Stimulated activated CD8-positive, alpha-beta memory T cell treated with anti-CD3 and anti-CD28 coated beads, Interleukin-4, amount 100 ng/mL, for 1 hour (primary cell): Measurements from ENCODE around the gene RTN4R.
A peak's percentile ranks its signal among the peaks of the same experiment; 100 is the strongest.
"Not testable (repeated sequence)": the region's sequence is repeated elsewhere in the genome, so short reads cannot be mapped to it uniquely, and the experiment has no call there.

ENCODE experiments used
- DNase-seq, 2 donors: peaks; one replicate each; pipeline ENCODE4 v3.0.0-alpha.2; 2020; ENCODE audit warnings: low read depth in 2 of 2, low spot score in 1 of 2

The RTN4R gene

DNA sequence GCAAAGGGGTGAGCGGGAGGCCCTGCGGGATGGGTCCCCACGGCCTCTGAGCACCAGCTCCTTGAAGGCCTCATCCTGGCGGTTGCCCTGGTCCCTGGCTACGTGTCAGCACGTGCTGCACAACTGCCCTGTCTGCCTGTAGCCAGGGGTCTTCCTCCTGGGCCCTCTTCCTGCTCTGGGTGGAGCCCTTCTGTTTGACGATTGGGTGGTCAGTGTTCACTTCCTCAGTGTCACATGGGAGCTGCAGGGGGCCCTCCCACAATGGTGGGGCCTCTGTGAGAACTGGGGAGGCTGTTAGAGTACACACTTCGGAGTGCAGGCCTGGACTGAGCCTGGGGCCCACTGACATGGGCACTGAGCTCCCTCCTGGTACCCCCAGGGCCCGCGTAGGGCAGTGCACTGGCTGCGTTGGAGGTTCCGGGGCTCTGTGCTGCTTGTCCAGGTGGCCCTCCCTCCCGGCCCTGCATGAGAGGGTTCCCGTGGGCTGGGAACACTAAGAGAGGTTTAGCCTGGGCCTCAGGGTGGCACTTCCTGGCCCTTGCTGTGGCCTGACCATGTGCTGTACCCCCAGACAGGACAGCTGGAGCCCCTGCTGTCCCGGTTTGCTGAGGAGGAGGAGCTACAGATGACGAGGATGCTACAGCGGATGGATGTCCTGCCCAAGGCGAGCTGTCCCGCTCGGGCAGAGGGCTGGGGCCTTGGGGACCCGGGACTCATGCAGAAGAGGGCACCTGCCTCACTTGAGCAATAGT is 38.0 kb upstream of the RTN4R start:
- no peak for DNase-seq

DNA sequence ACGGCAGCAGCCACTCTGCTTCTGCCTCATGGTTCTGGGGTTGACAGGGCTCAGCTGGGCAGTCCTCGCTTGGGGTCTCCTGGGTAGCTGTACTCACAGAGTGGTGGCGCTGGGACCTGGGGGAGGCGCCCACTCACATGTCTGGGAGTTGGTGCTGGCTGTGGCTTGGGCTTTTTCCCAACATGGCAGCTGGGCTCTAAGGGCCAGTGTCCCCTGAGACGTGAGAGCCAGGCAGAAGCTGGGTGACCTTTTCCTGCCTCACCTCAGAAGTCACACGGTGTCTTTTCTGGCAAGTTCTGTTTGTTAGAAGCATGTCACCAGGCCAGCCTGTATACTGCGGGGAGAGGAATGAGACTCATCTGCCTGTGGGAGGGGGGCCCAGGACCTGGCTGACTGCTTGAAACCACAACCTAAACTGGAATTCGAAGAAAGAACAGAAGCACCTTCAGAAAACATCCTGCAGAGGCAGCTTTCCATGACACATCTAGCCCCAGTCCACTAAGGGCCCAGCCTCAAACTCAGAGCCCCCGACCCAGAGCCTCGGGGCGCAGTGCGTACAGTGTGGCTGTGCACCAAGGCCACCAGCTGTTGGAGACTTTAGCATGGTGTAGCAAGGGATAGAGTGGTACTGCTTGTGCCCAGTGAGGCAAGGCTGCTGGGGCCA is 37.2 kb upstream of the RTN4R start:
- DNase-seq = not testable (repeated sequence)

DNA sequence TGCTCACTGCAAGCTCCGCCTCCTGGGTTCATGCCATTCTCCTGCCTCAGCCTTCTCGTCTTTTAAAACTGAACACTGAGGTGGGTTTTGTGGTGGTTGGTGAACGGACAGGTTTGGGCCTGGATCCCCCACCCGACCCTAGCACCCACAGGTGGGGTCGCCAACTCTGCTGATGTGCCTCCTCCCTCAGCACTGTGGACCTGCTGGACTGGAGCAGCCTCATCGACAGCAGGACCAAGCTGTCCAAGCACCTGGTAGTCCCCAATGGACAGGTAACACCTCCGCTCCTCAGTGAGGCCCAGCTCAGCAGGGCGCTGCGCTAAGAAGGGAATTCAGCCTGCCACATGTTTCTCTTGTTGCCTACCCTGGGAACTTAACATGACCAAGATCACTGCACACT is 36.5 kb upstream of the RTN4R start:
- no peak for DNase-seq

DNA sequence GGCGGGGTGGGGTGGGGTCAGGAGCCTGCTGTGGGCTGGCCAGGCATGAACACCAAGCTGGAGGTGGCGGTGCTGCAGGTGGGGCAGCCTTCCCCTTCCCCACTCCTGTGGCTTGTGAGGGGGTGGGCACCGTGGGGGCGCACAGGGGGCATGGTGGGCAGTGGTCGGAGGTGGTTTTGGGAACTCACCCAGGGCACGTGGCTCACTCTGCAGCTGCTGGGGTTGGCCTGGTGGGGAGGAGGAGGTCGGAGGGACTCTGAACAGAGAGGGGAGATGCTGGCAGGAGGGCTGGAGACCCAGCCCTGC is 35.1 kb upstream of the RTN4R start:
- not testable (repeated sequence) for DNase-seq

DNA sequence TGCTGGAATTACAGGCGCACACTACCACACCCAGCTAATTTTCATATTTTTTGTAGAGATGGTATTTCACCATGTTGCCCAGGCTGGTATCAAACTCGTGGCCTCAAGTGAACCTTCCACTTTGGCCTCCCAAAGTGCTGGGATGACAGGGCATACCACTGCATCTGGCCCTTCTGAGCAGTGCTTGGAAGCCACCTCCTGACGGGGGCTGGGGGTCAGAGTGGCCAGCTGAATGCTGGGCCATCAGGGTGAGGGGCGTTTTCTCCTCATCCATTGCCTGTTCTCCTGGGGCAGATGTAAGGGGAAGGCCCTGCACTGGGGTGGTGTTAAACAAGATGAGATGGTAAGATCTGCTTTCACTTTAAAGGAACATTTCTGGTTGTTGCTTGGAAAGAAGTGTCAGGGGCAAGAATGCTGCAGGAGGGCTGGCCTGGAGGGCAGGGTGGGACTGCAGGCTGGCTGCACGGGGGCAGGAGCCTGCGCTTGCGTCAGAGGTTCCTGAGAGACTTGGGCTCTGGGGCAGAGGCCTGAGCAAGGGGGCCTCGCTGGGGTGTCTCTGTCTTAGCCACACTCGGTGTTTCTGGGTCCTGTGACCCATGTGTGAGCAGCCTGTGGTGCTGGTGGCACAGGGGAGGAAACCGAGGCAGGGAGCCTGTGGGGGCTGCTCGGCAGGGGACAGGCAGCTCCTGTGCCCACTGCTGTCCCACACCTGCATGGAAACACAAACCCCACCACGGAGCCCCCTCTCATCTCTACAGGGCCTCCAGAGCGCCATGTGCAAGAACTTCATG is 34.5 kb upstream of the RTN4R start:
- no peak for DNase-seq

DNA sequence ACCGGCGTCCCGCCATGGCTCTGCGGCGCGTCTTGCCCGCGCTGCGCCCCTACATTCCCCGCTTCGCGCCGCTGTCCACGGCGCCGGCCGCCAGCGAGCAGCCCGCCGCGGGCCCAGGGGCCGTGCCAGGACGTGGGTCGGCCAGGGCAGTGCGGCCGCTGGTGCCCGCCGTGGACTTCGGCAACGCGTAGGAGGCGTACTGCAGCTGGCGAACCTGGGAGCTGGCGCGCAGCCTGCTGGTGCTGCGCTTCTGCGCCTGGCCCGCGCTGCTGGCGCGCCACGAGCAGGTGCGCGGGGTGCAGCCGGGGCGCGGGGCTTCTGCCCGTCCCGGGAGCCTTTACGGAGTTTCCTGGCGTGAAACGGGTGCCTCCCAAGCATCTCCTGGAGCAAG is 31.6 kb upstream of the RTN4R start:
- no peak for DNase-seq

DNA sequence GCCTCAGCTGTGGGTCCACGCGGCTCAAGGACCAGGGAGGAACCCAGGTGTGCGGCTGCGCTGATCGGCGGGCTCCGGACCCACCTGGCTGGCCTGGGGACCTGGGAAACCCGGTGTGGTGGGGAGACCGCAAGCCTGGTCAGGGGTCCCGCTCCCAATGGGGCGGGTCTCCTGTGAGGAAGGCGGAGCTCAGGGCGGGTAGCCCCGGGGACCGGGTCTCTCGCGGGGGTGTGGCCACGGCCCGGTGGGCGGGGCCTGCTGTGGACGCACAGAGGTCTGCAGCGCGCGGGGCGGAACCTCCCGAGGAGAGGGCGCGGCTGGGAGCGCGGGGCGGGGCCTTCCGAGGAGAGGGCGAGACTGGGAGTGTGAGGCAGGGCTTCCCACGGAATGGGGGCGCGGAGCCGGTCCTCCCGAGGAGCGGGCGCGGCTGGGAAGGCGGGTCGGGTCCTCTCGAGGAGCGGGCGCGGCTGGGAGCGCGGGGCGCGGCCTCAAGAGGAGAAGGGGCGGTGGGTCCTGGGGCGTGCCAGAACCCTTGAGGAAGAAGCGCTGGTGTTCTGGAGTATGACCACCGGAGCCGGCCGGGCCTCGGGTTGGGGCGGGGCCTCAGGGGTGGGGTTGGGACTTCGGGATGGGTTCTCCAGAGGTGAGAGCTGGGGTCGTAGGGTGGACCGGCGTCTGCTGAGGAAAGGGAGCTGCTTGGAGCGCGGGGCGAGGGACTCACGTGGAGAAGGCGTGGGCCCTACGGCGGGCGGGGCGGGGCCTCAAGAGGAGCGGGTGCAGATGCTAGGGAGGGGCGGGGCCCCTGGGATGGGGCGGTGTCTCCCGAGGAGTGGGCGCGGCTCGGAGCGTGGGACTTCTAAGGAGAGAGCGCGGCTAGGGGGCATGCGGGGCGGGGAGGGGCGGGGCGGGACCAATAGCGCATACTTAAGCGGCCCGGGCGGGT is 31.0 kb upstream of the RTN4R start:
- peak; percentile 60 to 84 for DNase-seq

DNA sequence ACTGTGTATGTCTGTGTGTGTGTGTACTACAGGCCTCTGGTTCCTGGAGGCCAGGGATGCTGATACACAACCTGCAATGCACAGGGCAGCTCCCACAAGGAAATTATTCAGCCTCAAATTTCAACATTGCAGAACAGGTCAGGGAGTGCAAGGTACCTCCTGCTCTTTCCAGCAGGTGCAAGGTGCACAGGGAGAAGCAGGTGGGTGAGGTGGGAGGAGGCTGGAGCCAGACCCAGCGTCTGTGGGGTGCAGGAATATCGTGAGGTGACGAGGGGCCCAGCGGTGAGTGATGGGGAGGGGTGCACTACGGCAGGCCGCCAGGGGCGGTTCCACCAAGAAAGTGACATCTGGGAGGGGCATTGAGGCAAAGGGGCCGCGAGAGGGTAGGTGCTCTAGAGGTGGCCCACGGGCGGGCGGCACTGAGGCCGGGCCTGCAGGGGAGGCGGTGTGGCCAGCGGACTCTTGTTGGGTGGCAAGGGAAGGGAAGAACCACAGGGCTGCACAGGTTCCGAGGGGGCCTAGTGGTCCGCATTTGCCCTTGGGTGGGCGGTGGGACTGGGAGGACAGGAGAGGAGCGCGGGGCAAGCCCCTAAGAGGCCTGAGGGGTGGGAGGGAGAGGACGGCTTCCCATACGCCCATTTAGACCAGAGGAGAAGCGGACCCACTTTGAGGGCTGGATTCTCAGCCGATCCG is 30.1 kb upstream of the RTN4R start:
- DNase-seq = no peak

DNA sequence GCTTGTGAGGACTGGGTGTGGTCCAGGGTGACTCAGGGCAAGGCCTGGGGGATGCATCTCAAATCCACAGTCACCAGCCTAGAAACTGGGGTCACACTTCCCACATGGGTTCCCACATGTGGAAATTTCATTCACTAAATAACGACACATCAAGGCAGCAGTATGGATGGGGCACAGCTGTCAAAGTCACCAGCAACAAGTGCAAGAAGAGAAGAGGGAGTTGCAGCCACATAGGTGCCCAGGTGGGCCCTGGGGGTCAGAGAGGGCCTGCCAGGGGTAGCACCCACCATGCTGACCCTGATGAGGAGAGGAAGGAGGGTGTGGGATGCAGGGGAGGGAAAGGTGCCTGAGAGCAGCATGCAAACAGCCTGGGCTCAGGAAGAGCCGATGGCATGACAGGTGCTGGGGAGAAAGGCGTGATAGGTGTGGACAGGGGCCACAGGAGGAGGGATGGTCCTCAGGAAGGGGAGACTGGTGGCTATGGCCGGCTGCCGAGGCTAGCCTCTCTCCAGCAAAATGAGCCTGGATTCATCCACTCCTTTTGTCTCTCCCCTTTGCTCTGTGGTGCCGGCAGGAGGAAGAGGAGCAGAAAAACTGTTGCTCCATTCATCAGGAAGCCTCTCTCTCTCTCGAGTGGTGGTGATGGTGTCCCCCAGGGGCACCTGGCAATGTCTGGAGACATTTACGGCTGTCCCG is 29.4 kb upstream of the RTN4R start:
- DNase-seq = no peak

DNA sequence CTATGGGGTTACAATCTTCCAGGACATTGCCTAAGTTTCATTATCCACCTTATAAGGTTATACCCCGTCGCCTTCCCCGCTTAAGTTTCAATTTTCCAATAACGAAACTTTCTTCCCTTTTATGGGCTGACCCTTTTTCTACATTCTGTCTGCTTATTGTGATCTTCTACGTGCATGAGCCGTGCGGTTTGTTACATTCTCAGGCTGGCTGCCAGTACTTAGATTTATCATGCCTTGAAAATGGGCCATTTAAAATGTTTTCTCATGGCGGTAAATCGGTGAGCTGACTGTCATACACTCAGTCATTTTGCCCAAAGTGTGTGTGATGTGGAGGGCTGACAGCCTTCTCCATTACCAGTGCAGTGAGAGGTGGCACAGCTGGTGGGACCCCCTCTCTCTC is 28.5 kb upstream of the RTN4R start:
- DNase-seq = no peak

DNA sequence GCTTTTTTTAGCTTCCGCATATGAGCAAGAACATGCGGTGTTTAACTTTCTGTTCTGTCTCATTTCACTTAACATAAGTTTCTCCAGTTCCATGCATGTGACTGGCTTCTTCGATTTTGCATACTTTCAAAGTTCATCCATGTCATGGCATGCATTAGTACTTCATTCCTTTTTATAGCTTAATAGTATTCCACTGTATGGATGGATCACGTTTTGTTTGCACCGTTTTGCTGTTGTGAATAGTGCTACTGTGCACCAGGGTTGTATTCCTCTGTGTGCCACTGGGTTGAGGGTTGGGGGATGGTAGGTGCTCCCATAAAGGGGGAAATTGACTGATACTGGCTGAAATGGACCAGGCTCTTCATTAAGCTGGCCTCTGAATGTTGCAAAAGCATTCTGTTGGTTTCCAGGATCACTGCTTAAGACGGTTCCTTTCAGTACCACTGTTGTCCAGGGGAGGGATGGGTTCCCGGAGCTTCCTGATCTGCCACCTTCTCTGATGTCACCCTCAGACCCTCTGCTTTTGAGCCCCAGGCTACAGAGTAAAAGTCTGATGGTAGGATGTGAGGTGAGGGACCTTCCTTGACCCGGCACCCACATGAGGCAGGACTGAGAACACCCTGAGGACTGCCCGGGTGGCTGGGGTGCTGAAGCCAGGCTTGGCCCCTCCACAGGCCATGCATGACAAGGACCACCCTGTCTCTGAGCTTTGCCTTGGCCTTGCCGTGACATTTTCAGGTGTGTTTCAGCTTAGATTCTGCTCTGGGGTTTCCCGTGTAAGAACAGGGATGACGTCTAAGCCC is 27.3 kb upstream of the RTN4R start:
- DNase-seq = no peak

DNA sequence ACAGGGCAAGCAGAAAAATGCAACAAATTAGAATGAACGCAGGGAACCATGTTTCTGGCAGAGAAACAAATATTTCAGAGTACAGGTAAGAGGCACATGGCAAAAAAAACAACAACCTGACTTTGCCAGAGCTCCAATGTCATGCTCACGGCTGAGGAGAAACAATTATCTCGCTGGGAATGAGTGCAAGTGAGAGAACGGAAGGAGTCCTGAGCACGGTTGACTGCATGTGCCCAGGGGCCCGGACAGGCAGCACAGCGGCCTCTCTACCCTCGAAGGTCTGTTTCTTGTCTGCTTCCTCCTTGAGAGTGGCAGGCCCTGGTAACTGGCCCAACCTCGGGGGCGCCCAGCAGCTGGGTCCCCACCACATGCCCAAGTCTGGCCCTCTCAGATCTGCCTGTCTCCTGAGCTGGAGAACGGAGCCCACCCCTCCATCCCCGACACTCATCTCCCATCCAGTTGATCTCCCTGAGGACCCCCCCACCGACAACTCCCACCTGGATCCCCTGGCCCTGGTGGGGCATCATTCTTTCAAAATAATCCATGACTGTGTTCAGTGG is 24.6 kb upstream of the RTN4R start:
- no peak for DNase-seq

DNA sequence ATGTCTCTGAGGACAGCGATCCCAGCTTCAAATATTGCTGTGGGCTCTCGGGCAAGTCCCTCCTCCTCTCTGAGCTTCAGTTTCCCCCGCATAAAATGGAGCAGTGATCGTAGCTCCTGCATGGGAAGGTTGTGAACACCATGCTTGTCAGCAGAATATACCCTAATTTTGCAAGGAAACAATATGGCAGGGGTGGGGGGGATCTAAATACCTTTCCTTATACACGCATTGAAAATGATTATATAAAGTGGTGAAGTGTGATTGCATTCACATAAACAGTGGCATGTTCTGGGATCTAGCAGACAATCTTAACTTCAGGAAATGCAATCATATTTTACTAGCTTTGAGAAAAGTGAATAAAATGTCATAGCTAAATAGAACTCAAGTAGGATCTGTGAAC is 24.0 kb upstream of the RTN4R start:
- DNase-seq = no peak

DNA sequence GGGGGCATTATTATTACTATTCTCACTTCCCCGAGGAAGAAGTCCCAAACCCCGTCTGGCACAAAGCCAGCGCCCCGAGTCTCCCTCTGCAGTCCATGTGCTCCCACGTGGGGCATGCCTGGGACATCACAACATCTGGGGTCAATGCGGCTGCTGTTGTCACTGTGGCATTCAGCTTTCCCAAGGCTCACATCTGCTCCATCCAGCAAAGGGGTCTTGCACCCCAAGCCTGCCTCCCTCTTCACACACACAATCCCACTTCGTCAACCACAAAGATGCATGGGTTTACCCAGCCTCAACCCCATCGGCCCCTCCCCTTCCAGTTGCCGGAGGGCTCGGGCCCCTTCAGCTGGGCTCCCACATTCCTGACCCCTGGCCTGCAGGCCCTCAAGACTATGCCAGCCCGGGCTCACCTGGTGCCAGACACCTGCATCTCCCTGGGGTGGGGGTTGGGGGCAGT is 23.5 kb upstream of the RTN4R start:
- DNase-seq = no peak

DNA sequence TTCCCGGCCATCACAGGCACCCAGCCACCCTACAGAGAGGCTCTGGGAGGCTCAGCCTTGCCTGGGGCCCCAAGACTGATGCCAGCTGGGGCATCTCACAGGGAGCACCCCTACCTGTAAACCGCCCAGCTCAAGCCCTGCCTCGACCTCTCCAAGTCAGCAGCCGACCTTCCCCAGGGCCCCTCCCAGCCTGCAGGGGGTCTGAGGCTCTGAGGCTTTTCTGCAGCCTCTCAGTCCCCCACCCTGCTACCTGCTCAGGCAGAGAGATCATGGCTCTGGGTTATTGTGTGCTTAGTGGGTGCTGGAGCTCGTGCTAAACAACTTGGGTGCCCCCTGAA is 23.1 kb upstream of the RTN4R start:
- no peak for DNase-seq

DNA sequence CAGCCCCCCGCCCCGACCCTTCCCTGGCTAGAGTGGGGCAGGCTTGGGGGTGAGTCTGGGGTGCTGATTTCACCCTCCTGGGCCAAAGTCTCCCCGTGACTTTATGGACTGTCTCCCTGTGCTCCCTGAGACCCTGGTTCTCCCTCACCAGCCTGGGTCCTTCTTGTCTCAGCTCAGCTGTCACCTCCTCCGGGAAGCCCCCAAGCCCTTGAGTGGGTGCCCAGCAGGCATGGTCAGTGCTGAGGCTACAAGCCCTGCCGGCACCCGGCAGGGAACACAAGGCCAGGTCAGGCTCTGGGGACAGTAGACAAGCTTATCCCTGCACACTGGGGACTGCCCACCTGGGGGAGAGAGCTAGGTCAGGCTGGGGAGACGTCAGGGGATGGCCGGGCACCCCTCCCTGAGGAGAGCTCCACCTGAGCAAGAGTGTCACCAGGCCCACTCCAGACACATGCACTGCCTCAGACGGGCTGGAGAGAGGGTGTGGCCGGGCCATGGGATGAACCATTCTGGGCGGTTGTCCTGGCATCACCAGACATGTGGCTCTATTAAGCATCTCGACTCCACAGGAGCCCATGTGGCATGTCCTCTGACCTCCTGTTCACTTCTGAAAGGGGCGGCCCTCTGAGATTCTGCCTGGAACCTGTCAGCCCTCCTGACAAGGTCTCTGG is 22.6 kb upstream of the RTN4R start:
- DNase-seq = no peak

DNA sequence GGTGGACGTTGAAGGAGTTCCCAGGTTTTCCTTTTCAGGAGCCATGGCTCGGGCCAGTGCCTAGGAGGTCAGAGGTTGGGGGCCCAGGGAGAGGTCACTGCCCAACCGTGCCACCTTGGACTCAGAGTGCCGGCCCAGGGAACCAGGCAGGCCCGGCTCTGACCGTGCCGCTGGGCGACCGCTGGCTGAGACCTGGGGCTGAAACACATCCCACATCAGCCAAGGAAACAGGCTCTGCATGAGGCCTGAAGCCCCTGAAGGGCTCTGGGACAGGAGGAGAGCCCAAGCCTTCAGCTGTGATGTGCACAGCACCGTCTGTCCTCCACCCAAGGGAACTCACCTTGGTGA is 21.9 kb upstream of the RTN4R start:
- no peak for DNase-seq
